NK-92 treated with Interleukin-12 subunit alpha and Interleukin-12 subunit beta, amount 100 ng/mL, for 24 hours (cell line): ENCODE results near the gene C10orf71.

Source experiments
- DNase-seq: peaks from one replicate; lab custom pipeline; 2025; lab: John Stamatoyannopoulos, UW

The C10orf71 gene

GRCh38 chr10:49335364-49335972 lies 36.5 kb downstream of the C10orf71 start:
- DNase-seq: peak; percentile 38

GRCh38 chr10:49338604-49339003 lies 39.6 kb downstream of the C10orf71 start:
- no peak for DNase-seq

- DNase-seq: no peak
These were observed 45.9 kb downstream of the C10orf71 start for GRCh38 chr10:49344840-49345239.

GRCh38 chr10:49347342-49347741 lies 48.4 kb downstream of the C10orf71 start:
- no peak for DNase-seq

- DNase-seq: no peak
These were observed 48.9 kb downstream of the C10orf71 start for GRCh38 chr10:49347827-49348226.

- no peak for DNase-seq
These were observed 49.6 kb downstream of the C10orf71 start for GRCh38 chr10:49348593-49348992.

- DNase-seq: no peak
These were observed 50.4 kb downstream of the C10orf71 start for GRCh38 chr10:49349390-49349789.

GRCh38 chr10:49350138-49350537 lies 51.2 kb downstream of the C10orf71 start:
- no peak for DNase-seq

GRCh38 chr10:49350846-49351532 lies 52.0 kb downstream of the C10orf71 start:
- DNase-seq: no peak

- no peak for DNase-seq
These were observed 52.7 kb downstream of the C10orf71 start for GRCh38 chr10:49351669-49352068.

GRCh38 chr10:49352323-49352722 lies 53.4 kb downstream of the C10orf71 start:
- DNase-seq: no peak

GRCh38 chr10:49353026-49353894 lies 54.3 kb downstream of the C10orf71 start:
- DNase-seq: no peak

- DNase-seq: no peak
These were observed 55.1 kb downstream of the C10orf71 start for GRCh38 chr10:49353895-49354566.

- DNase-seq: no peak
These were observed 55.6 kb downstream of the C10orf71 start for GRCh38 chr10:49354593-49354992.

GRCh38 chr10:49355221-49355620 lies 56.3 kb downstream of the C10orf71 start:
- no peak for DNase-seq

- DNase-seq: no peak
These were observed 57.2 kb downstream of the C10orf71 start for GRCh38 chr10:49356181-49356580.

- no peak for DNase-seq
These were observed 58.0 kb downstream of the C10orf71 start for GRCh38 chr10:49356944-49357343.

GRCh38 chr10:49357910-49358309 lies 58.9 kb downstream of the C10orf71 start:
- no peak for DNase-seq

GRCh38 chr10:49359349-49360270 lies 60.6 kb downstream of the C10orf71 start:
- DNase-seq: no peak

- DNase-seq: no peak
These were observed 61.6 kb downstream of the C10orf71 start for GRCh38 chr10:49360271-49361177.
